Astrocyte of the cerebellum (primary cell): Measurements from ENCODE around the gene KCND2.

Experiments
- DNase-seq: peaks from one replicate; pipeline ENCODE4 v3.0.0-alpha.2; 2011; ENCODE audit warnings: low read depth
- H3K4me3 ChIP-seq: 2 replicates; pipeline ENCODE4 v1.5.1; 2011; ENCODE audit warnings: mild to moderate bottlenecking, low read depth, low read length, moderate library complexity
- in situ Hi-C: cut with HindIII; loops from 2 replicates; pipeline ENCODE4 v1.10.0; 2017; ENCODE audit warnings: low sequenced_read_pairs
- TF ChIP-seq, protein P1 (sequence below): IDR thresholded peaks from 2 replicates; pipeline ENCODE4 v1.5.1; 2012; ENCODE audit warnings: low read length, low read depth, moderate library complexity, mild to moderate bottlenecking; ENCODE audit errors: missing control alignments

Gene KCND2

DNA sequence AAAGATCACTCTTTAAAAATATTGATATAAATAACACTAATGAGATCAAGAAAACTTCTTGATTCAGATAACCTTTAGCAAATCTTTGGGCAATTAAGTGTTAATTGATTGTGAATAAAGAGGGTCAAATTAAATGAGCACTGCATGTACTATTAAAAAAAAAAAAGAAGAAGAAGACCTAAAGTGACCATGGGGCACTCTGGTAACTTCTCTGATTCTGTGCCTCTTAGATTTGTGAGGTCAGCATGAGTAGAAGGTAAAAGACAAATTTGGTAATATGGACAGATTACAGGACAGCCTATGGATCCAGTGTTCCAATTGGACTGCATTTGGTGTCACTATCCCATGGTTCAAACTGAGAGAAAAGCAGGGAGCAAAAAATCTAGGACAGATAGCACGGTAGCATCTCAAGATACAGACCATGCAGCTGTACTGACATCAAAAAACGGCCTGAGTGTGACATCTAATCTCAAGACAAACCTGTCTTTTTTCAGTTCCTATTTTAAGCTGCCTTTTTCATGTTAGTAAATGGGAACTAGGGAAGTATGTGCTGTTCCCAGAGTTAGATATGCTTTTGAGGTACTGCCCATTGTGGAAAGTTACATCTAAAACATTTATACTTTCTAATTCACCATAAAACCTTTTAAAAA is 128.0 kb downstream of the KCND2 start:
- TF ChIP-seq, protein P1, sequence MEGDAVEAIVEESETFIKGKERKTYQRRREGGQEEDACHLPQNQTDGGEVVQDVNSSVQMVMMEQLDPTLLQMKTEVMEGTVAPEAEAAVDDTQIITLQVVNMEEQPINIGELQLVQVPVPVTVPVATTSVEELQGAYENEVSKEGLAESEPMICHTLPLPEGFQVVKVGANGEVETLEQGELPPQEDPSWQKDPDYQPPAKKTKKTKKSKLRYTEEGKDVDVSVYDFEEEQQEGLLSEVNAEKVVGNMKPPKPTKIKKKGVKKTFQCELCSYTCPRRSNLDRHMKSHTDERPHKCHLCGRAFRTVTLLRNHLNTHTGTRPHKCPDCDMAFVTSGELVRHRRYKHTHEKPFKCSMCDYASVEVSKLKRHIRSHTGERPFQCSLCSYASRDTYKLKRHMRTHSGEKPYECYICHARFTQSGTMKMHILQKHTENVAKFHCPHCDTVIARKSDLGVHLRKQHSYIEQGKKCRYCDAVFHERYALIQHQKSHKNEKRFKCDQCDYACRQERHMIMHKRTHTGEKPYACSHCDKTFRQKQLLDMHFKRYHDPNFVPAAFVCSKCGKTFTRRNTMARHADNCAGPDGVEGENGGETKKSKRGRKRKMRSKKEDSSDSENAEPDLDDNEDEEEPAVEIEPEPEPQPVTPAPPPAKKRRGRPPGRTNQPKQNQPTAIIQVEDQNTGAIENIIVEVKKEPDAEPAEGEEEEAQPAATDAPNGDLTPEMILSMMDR, result no peak
- no peak for DNase-seq
- in situ Hi-C loops, result no loop called here
- no peak overlapping the region for H3K4me3 ChIP-seq

DNA sequence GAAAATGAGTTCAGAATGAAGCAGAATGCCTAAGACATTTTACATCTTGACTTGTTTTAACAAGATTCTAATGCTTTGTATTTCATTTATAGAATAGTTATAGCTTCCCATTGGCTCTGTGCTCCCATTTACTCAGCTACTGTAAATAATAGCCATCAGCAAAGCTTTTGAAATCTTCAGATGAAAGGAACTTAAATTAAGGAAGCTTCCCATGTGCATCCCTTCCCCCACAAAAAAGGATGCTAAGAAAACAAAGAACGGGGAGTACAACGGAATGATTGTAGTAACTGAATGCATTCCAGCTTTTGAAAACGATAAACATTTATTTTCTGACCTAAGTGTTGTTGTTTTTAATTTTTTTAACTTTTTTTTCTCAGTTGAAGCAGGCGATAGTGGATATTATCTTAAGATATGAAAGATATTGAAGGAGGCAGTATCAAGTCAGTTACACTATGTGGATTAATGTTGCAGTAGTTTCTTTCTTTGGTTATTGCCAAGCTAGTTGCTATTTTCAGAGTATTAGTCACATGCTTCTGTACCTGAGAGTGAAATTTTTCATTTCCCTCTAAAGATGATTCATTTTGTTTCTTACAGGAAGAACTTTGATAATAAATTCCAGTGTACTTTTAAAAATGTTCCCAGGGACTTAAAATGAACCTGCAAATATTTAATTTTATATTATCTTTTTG is 129.2 kb downstream of the KCND2 start:
- no peak for DNase-seq

DNA sequence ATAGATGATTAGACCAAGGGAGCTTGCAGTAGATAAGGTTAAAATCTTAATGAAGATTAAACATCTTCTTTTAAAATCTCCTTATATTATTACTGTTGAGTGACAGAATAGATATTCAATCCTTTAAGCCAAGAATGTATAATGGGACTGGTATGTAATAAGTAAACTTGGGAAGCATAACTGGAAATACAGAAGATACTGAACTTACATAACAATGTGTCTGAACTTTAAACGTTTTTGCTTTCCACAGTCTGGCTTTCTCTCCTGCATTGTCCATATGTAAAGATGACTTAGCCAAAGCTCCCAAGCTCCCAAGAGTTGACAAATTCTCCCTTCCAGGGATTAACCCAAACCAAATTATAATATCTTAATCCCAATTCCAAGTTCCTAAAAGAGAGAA is 129.8 kb downstream of the KCND2 start:
- TF ChIP-seq, protein P1, result no peak
- no peak overlapping the region for H3K4me3 ChIP-seq
- no peak for DNase-seq
- in situ Hi-C loops, result no loop called here

More for the DNA sequence above, 129.2 kb downstream of the KCND2 start:
- TF ChIP-seq, protein P1, result no peak
- no peak overlapping the region for H3K4me3 ChIP-seq
- in situ Hi-C loops, result no loop called here

DNA sequence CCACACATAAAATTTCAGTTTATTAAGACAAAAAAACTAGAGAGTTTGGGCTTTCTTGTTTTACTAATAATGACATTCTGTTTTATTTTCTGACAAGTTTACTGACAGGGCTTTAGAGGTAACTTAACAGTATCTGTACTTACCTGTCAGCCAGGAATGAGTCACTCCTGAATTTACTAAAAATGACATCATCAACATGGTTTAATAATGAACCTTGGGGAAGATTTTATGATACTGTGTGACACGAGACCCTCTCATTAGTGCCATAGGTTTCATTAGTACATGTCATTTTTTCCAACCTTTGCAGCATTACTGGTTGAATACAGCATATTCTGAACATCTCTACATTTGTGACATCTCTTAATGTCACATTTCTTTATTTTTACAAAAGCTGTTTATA is 131.1 kb downstream of the KCND2 start:
- in situ Hi-C loops, result no loop called here
- H3K4me3 ChIP-seq, result no peak overlapping the region
- TF ChIP-seq, protein P1, result no peak
- no peak for DNase-seq

DNA sequence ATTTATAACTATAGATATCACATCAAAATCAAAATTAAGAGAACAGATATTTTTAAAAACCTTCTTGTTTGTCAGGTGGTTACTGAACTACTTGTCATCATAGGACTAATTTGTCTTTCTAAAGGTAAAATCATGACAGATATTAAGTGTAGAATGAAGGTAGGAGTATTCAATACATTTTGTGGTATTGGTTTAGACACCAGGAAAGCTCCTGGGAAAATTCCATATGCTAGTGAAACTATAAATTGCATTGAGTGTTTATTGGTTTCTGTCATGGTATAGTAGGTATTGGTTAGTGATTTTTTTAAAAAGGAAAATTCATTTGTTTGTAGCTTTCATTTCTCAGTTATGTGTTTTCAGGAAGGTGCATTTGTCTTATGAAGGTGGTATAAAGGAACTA is 132.7 kb downstream of the KCND2 start:
- TF ChIP-seq, protein P1, result no peak
- in situ Hi-C loops, result no loop called here
- no peak overlapping the region for H3K4me3 ChIP-seq
- DNase-seq, result no peak

DNA sequence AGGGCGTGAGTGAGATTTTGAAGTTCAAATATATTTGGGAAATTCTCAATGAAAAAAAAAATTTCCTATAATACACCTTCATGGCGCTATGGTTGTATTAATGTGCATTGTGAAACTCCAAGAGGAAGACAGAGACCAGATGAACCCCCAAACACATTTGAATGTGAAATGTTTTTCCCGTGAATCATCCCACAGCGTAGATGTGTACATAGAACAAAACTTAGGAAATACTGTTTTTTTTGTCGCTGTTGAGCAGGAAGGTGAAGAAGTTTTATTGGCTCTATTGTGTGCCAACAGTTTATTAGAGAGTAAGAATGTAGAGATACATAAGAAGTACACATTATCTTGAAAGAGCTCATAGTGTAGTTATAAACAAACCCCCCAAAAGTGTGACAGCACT is 134.0 kb downstream of the KCND2 start:
- no peak for DNase-seq
- in situ Hi-C loops, result no loop called here
- H3K4me3 ChIP-seq, result no peak overlapping the region
- TF ChIP-seq, protein P1, result no peak
